NCI-H1105 (cell line): ENCODE results near the gene OR1L1.

Experiments
- DNase-seq: peaks from one replicate; lab custom pipeline; 2025; lab: John Stamatoyannopoulos, UW

The OR1L1 gene, protein sequence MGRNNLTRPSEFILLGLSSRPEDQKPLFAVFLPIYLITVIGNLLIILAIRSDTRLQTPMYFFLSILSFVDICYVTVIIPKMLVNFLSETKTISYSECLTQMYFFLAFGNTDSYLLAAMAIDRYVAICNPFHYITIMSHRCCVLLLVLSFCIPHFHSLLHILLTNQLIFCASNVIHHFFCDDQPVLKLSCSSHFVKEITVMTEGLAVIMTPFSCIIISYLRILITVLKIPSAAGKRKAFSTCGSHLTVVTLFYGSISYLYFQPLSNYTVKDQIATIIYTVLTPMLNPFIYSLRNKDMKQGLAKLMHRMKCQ

DNA sequence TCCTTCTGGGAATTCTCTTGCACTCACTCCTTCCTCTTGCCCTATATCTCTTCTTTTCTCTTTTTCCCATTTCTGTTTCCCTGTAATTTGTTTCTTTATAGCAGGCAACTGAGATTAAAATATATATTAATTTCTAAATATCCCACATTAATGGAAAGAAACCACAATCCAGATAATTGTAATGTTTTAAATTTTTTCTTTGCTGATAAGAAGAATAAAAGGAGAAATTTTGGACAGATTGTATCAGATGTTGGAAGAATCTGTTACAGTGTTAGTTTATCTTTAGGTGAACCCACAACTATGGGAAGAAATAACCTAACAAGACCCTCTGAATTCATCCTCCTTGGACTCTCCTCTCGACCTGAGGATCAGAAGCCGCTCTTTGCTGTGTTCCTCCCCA is at the start of gene OR1L1:
Gene OR1L1 (plus strand): TSS at position 301 of the 400 bp plus-strand sequence. CDS start 0 bp downstream, at position 301.
- DNase-seq = no peak

DNA sequence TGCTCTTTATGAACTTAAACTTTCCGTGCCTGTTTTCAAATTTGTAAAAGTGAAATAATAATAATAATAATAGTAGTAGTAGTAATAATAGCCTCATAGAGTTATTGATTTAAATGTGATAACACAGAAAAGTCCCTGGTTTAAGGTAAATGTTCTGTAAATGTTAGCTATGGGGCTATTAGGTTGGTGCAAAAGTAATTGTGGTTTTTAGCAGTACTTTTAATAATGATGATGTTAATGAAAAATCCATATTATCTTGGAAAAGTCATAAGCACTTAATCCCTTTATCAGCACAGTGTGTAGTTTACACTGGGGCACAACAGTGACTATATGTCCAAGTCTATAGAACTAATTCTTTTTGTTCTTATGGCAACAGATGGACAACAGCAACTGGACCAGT is 47.2 kb upstream of the OR1L1 start, which contains the start of gene OR1Q1:
Gene OR1Q1 (plus strand): TSS at position 377 of the 400 bp plus-strand sequence. CDS start 0 bp downstream, at position 377.
- DNase-seq = no peak

GRCh38 chr9:122619996-122620395 is 41.5 kb upstream of the OR1L1 start:
- DNase-seq = no peak

DNA sequence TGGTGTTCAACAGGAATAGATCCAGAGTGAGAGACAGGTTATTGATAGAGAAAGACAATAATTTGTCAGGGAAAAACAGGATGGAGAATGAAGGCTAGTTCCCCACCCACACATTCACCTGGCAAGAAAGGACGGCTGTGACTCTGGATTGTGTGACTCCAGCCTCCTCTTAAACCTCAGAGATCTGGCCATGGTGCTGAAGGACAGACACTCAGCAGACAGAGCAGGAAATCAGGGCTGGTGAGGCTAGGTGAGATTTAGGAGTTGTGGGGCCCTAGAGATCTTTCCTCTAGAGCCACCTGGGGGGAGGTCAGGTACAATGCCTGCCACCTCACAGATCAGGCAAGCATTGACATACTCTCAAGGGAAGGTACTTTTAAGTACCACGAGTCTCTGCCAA is 19.3 kb upstream of the OR1L1 start:
- no peak for DNase-seq

DNA sequence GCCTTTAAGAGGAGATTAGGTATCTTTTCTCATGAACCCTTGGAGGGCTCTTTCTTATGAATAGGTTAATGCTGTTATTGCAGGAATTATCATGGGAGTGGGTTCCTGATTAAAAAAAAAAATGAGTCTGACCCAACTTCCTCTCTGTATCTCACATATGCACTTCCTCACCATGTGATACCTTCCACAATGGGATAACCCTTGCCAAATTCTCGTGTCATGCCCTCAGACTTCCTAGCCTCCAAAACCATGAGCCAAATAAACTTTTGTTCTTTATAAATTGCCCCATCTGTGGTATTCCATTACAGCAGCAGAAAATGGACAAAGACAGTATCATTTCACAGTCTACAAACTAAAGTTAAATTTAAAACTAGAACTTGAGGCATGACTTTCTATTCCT is 5.1 kb upstream of the OR1L1 start:
- no peak for DNase-seq

- DNase-seq = no peak
Measured at GRCh38 chr9:122657527-122657926, 4.0 kb upstream of the OR1L1 start, which contains the start of gene OR1B1. TSS of gene OR1B1 (minus strand) at chr9:122657627.

DNA sequence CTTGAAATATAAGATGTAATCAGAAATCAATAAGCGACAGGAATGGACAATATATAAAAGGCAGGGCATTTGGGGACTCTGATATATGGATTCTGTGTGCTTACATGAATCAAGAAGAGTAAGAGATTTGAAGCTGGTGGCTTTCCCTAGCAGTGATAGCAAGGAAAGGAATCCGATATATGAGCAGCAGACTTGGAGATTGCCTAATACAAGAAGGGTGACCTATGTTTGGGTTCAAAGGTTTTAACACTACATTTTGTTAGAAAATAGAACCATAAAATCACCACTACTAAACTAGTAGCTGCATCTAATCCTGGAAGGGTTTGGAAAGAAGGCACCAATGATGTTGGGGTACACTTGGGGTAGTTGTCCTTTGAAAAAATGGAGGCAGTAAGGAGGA is 11.0 kb downstream of the OR1L1 start:
- DNase-seq = no peak

DNA sequence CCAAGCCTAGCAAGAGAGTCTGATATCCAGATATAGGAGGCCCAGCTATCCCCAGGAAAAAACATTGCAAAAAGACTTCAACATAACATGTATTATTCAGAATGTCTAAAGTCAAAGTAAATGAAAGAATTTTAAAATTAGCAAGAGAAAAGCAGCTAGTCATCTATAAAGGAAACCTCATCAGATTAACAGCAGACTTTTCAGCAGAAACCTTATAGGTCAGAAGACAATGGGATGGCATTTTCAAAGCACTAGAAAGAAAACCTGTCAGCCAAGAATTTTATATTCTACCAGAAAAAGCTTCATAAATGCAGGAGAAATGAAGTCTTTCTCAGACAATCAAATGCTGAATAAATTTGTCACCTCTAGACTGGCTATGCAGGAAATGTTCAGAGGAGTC is 23.3 kb downstream of the OR1L1 start:
- no peak for DNase-seq

DNA sequence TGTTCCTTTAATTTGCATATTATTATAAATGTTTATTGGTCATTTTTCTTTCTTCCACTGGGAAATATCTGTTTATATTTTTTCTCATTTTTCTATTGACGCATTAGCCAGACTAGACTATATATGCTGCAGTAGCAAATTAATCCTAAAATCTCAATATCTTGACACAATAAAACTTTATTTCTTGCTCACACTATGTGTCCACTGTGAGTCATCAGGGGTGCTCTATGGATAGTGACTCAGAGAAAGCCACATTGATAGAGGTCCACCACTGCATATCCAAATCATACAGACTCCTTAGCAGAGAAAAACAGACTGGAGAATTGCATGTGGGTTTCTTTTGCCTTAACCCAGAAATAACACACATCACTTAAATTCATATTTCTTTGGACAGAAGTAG is 34.2 kb downstream of the OR1L1 start:
- no peak for DNase-seq
